Panc1 (cell line): ENCODE data around the gene HCN2. TPM values are rescaled to one million over a fixed set of nuclear protein-coding genes. Genes with fewer than 3 reads are reported as not detected.

Experiments used
- ATAC-seq: fragments of 200-7000 bp; cut with Tn5 transposase; 2 replicates; pipeline ENCODE4 v1.9.1; 2020; ENCODE audit warnings: mild to moderate bottlenecking, moderate library complexity
- BruUV-seq: library from RNA; stranded (reverse); fragments of 400-500 nt; replicated peaks from 2 replicates; lab custom pipeline; 2021; lab: Mats Ljungman, UMichigan
- CTCF ChIA-PET: fragments of 300-600 bp; sonication (Branson Sonifier 250); formaldehyde crosslinking; loops from one replicate; lab custom pipeline; 2022; ENCODE audit warnings: antibody characterized with exemption; lab: Charles Lee
- POLR2A ChIA-PET: fragments of 300-600 bp; sonication (Branson Sonifier 250); formaldehyde crosslinking; loops from one replicate; lab custom pipeline; 2022; ENCODE audit warnings: antibody characterized with exemption; lab: Charles Lee
- DNase-seq: peaks from one replicate; pipeline ENCODE4 v3.0.0-alpha.2; 2010; ENCODE audit warnings: low read depth, low spot score
- H3K27ac ChIP-seq: 2 replicates; pipeline ENCODE4 v1.5.1; 2011; ENCODE audit warnings: mild to moderate bottlenecking, low read length, inconsistent platforms
- H3K27me3 ChIP-seq: fragments of 200-500 bp; sonication (Bioruptor generic); 2 replicates; pipeline ENCODE4 v1.6.0; 2014; ENCODE audit warnings: low read length, inconsistent platforms; ENCODE audit not compliant: control insufficient read depth, insufficient read depth
- H3K36me3 ChIP-seq: fragments of 200-500 bp; sonication (Bioruptor generic); 2 replicates; pipeline ENCODE4 v1.5.1; 2014; ENCODE audit warnings: inconsistent platforms, mild to moderate bottlenecking, low read length, moderate library complexity; ENCODE audit not compliant: control insufficient read depth, insufficient read depth
- H3K4me1 ChIP-seq: 2 replicates; pipeline ENCODE4 v1.5.1; 2011; ENCODE audit warnings: inconsistent platforms, mild to moderate bottlenecking, low read length, moderate library complexity; ENCODE audit not compliant: control insufficient read depth, insufficient read depth
- H3K4me3 ChIP-seq, 2 experiments: 2 replicates each; pipeline ENCODE4 v1.5.1; 2011 to 2012; ENCODE audit warnings: low read depth in 2 of 2, low read length in 2 of 2, mild to moderate bottlenecking in 2 of 2, inconsistent platforms in 1 of 2, moderate library complexity in 1 of 2
- H3K9me3 ChIP-seq: fragments of 200-500 bp; sonication (Bioruptor generic); 2 replicates; pipeline ENCODE4 v1.5.1; 2014; ENCODE audit warnings: low read depth, mild to moderate bottlenecking, inconsistent platforms, low read length, moderate library complexity; ENCODE audit not compliant: control insufficient read depth, insufficient read depth
- CTCF ChIP-seq: fragments of 450-650 bp; IDR thresholded peaks from 2 replicates; pipeline ENCODE4 v1.5.1; 2017; ENCODE audit warnings: mild to moderate bottlenecking
- POLR2AphosphoS5 ChIP-seq: IDR thresholded peaks from 2 replicates; pipeline ENCODE4 v1.6.1; 2012; ENCODE audit warnings: mild to moderate bottlenecking, low read depth, low read length, moderate library complexity
- REST ChIP-seq, 2 experiments: IDR thresholded peaks; 2 replicates each; pipeline ENCODE4 v1.6.1; 2011 to 2012; ENCODE audit warnings: low read depth in 2 of 2, control low read depth in 1 of 2, low read length in 1 of 2, mild to moderate bottlenecking in 1 of 2, moderate library complexity in 1 of 2; ENCODE audit not compliant: insufficient read depth in 1 of 2
- SIN3A ChIP-seq: IDR thresholded peaks from 2 replicates; pipeline ENCODE4 v1.6.1; 2012; ENCODE audit warnings: low read depth, mild to moderate bottlenecking, low read length, moderate library complexity, borderline replicate concordance; ENCODE audit not compliant: insufficient read depth
- TCF7L2 ChIP-seq: IDR thresholded peaks from 2 replicates; pipeline ENCODE4 v1.6.1; 2011; ENCODE audit warnings: mild to moderate bottlenecking, low read depth, low read length, inconsistent platforms
- in situ Hi-C: cut with HindIII; loops from 2 replicates; pipeline ENCODE4 v1.10.0; 2016; ENCODE audit warnings: low sequenced_read_pairs, low pct_unique_long_range_greater_than_20kb
- intact Hi-C: fragments of 100-400 bp; cut with micrococcal nuclease; formaldehyde crosslinking; loops from one replicate; pipeline ENCODE4 v1.10.0; 2022; ENCODE audit not compliant: unreplicated experiment
- total RNA-seq: library from RNA; stranded (reverse); gene quantifications from one replicate; pipeline ENCODE4 v1.2.1, GENCODE V29; 2021; ENCODE audit not compliant: unreplicated experiment

Gene HCN2
- total RNA-seq, 1 experiment from 2014 or later = 15.1 TPM

GRCh38 chr19:571566-571974, 18.1 kb upstream of the HCN2 start:
- no TSS peak for BruUV-seq
- in situ Hi-C loops = no loop called here
- ChIA-PET POLR2A (no interaction called here), CTCF (interaction anchor here (0.5 kb wide), 1 partner anchor 16 kb away, joined by 4 read pairs; no protein-coding TSS in a partner anchor)
- TF ChIP-seq SIN3A = no peak
- TF ChIP-seq TCF7L2 = no peak
- TF ChIP-seq POLR2AphosphoS5 = peak; percentile 2; the same call in 1 of the 2 replicates
- no peak for TF ChIP-seq CTCF
- no peak for TF ChIP-seq REST (IDR thresholded peaks at IDR 0.05; ENCODE audit: insufficient read depth in 1 of 2, low read depth in 2 of 2, low read length in 1 of 2)
- Histone ChIP-seq H3K9me3 (no peaks in the 10 kb centered on the region), H3K27ac (peak overlapping the region; percentile 97), H3K4me3 (peak overlapping the region; percentile 78 to 87), H3K27me3 (no peaks in the 10 kb centered on the region), H3K4me1 (peaks cover 15% of the 10 kb centered on the region), H3K36me3 (peaks cover 8% of the 10 kb centered on the region; the same call in 1 of the 2 replicates)
- peak; percentile 26 for ATAC-seq
- intact Hi-C loops = no loop called here
- no peak for DNase-seq

- ChIA-PET CTCF (interaction anchor here (0.5 kb wide), 1 partner anchor 16 kb away, joined by 4 read pairs; no protein-coding TSS in a partner anchor), POLR2A (no interaction called here)
- Histone ChIP-seq H3K4me1 (peaks cover 19% of the 10 kb centered on the region), H3K36me3 (peaks cover 8% of the 10 kb centered on the region; the same call in 1 of the 2 replicates), H3K9me3 (no peaks in the 10 kb centered on the region), H3K27me3 (no peaks in the 10 kb centered on the region), H3K4me3 (peak within 1 kb of the TSS; percentile 87 to 94), H3K27ac (peak within 1 kb of the TSS; percentile 97)
- DNase-seq = peak; percentile 82
- TF ChIP-seq TCF7L2 = peak; percentile 68; the same call in 1 of the 2 replicates
- TF ChIP-seq CTCF = no peak
- TF ChIP-seq POLR2AphosphoS5 = peak; percentile 95
- 0 out of 2 replicates have a peak, but pooled peaks have one; percentile 1 for TF ChIP-seq SIN3A
- TF ChIP-seq REST (IDR thresholded peaks at IDR 0.05; ENCODE audit: insufficient read depth in 1 of 2, low read depth in 2 of 2, low read length in 1 of 2) = no peak
- intact Hi-C loops (no loop called here), in situ Hi-C loops (no loop called here)
- BruUV-seq = no TSS peak
- peak; percentile 78 for ATAC-seq
Measured at GRCh38 chr19:572140-572742, 17.4 kb upstream of the HCN2 start, which contains the start of gene BSG. TSS of gene BSG (plus strand) at chr19:572596. CDS start at chr19:572635, 39 bp downstream.
